ENCODE data around the gene FGD6.
"Not testable (repeated sequence)": the region's sequence is repeated elsewhere in the genome, so short reads cannot be mapped to it uniquely, and the experiment has no call there.

- not testable (repeated sequence) for TF ChIP-seq CTCF (IDR thresholded peaks at IDR 0.05); JUN (IDR thresholded peaks at IDR 0.05); HDAC2 (IDR thresholded peaks at IDR 0.05); ZFP36 (IDR thresholded peaks at IDR 0.05; ENCODE audit: borderline replicate concordance, partially characterized antibody); MAFK (IDR thresholded peaks at IDR 0.05; ENCODE audit: partially characterized antibody); POLR2A (IDR thresholded peaks at IDR 0.05; ENCODE audit: low read length); EP300 (IDR thresholded peaks at IDR 0.05); FOXS1 (CRISPR knock-in tag; IDR thresholded peaks at IDR 0.05); REST (IDR thresholded peaks at IDR 0.05); SMC3 (IDR thresholded peaks at IDR 0.05); GATA3 (IDR thresholded peaks at IDR 0.05; ENCODE audit: borderline replicate concordance); RAD21 (conservative IDR thresholded peaks at IDR 0.05 in 1 of 2, IDR thresholded peaks at IDR 0.05 in 1 of 2); CEBPB (IDR thresholded peaks at IDR 0.05)
These were observed 20.2 kb downstream of the FGD6 start for GRCh38 chr12:95196875-95197569.
